GM18873 (cell line): ENCODE measurements around the gene PCDHA4.

ENCODE experiments used
- ATAC-seq: cut with Tn5 transposase; IDR thresholded peaks from one replicate; pipeline ENCODE4 v1.9.1; 2021; ENCODE audit warnings: mild to moderate bottlenecking, moderate library complexity, moderate number of reproducible peaks; ENCODE audit not compliant: unreplicated experiment, low FRiP score

The PCDHA4 gene

DNA sequence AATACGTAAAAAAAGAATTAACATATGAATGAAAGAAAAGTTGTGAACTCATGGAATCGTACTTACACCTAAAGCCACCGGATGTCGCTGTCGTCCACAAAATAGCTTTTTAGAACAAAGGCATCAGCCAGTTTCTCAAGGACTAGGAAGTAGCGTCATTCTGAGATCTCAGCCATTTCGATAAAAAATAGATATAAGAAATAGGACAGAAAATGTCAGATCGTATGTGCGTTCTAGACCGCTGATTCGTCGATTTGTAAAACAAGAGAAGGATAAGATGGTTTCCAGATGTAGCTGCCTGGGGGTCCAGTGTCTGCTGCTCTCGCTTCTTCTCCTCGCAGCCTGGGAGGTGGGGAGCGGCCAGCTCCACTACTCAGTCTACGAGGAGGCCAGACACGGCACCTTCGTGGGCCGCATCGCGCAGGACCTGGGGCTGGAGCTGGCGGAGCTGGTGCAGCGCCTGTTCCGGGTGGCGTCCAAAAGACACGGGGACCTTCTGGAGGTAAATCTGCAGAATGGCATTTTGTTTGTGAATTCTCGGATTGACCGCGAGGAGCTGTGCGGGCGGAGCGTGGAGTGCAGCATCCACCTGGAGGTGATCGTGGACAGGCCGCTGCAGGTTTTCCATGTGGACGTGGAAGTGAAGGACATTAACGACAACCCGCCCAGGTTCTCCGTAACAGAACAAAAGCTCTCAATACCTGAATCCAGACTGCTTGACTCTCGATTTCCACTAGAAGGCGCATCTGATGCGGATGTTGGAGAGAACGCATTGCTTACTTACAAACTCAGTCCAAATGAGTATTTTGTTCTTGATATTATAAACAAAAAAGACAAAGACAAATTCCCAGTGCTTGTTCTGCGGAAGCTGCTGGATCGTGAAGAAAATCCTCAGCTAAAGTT is 49.2 kb downstream of the PCDHA4 start, which contains the start of gene PCDHA10:
PCDHA10 (plus strand) TSS at position 126 of the 903 bp plus-strand sequence; CDS start at position 278, 152 bp downstream.
- ATAC-seq = no peak

GRCh38 chr5:140857177-140857986 is 50.5 kb downstream of the PCDHA4 start:
- ATAC-seq = no peak

DNA sequence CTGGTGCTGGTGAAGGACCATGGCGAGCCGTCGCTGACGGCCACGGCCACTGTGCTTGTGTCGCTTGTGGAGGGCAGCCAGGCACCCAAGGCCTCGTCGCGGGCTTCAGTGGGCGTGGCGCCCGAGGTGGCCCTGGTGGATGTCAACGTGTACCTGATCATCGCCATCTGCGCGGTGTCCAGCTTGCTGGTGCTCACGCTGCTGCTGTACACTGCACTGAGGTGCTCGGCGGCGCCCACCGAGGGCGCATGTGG is 51.0 kb downstream of the PCDHA4 start:
- no peak for ATAC-seq

GRCh38 chr5:140862441-140863295 is 55.8 kb downstream of the PCDHA4 start:
- ATAC-seq = no peak
